ENCODE results near the gene ACOT13. TPM values are rescaled to one million over a fixed set of nuclear protein-coding genes. Genes with fewer than 3 reads are reported as not detected.

ACOT13 gene
- total RNA-seq, 1 experiment from 2014 or later: 33.5 TPM

DNA sequence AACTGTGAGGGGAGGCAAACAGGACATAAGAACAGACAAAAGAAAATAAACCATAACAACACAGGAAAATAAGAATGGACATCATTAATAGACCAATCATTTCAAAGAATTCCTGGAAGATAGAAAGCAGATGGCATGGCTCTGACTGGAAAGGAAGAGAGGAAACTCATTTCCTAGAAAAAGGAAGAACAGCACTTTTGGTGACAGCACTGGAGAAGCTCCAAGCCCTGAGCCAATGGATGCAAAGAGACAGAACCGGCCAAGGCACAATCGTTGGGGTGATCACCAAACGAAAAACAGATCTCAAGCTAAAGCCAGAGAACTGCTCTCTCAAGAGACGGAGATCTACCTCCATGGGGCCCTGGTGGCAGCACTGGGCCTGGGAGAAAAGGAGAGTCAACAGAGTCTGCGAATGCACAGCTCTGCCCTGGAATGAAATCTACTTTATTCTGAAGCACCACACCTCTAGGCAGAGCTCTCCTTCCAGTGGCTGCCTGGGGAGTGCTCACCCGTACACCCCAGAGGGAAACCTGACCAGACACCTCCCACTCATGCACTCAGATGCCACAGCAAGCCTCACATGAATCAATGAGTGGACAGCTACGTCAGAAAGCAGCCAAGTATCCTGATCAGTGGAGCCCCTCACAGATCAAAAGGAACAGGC lies 45.1 kb upstream of the ACOT13 start:
- Histone ChIP-seq H3K9ac (ENCODE audit: low read length) (no peak overlapping the region), H3K79me2 (ENCODE audit: insufficient read depth, low read length) (no peaks in the 10 kb centered on the region), H4K20me1 (ENCODE audit: insufficient read depth) (no peaks in the 10 kb centered on the region), H3K4me3 (replicated peaks in 1 of 2; ENCODE audit: low read depth in 1 of 2, low read length in 2 of 2) (no peak overlapping the region), H3K27ac (ENCODE audit: low read depth, low read length) (no peak overlapping the region), H3K9me2 (ENCODE audit: insufficient read depth) (no peaks in the 10 kb centered on the region), H3K27me3 (ENCODE audit: insufficient read depth, low read length) (no peaks in the 10 kb centered on the region), H3K4me2 (ENCODE audit: low read length) (no peak overlapping the region), H3K4me1 (ENCODE audit: control insufficient read depth in 1 of 2, insufficient read depth in 2 of 2, low read length in 2 of 2) (no peaks in the 10 kb centered on the region), H3K36me3 (ENCODE audit: control insufficient read depth in 1 of 2, insufficient read depth in 2 of 2, low read length in 2 of 2) (no peaks in the 10 kb centered on the region), H2AFZ (ENCODE audit: low read depth, low read length, poor library complexity, severe bottlenecking) (no peak overlapping the region), H3K9me3 (ENCODE audit: control insufficient read depth in 1 of 2, insufficient read depth in 1 of 2, low read depth in 1 of 2, low read length in 2 of 2) (no peaks in the 10 kb centered on the region)
- TF ChIP-seq FOSL1 (IDR thresholded peaks at IDR 0.05; ENCODE audit: low read depth): no peak
- TF ChIP-seq EZH2 (IDR thresholded peaks at IDR 0.05): no peak
- no peak for TF ChIP-seq ELF1 (IDR thresholded peaks at IDR 0.05; ENCODE audit: borderline replicate concordance, low read depth)
- no peak for TF ChIP-seq ZFX (IDR thresholded peaks at IDR 0.05)
- no peak for TF ChIP-seq JUND (IDR thresholded peaks at IDR 0.05)
- TF ChIP-seq SP1 (IDR thresholded peaks at IDR 0.05; ENCODE audit: low read depth): no peak
- TF ChIP-seq MAX (IDR thresholded peaks at IDR 0.05): no peak
- no peak for TF ChIP-seq CBX3 (IDR thresholded peaks at IDR 0.05; ENCODE audit: low read depth)
- TF ChIP-seq POLR2AphosphoS5 (IDR thresholded peaks at IDR 0.05; ENCODE audit: low read depth, low read length): no peak
- TF ChIP-seq ZNF274 (IDR thresholded peaks at IDR 0.05; ENCODE audit: low read depth, low read length): no peak
- TF ChIP-seq, protein P1, sequence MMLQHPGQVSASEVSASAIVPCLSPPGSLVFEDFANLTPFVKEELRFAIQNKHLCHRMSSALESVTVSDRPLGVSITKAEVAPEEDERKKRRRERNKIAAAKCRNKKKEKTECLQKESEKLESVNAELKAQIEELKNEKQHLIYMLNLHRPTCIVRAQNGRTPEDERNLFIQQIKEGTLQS (IDR thresholded peaks at IDR 0.05): no peak
- TF ChIP-seq RAD21 (IDR thresholded peaks at IDR 0.05; ENCODE audit: low read depth): no peak
- no peak for TF ChIP-seq SIN3A (IDR thresholded peaks at IDR 0.05; ENCODE audit: low read depth)
- no peak for TF ChIP-seq ZBTB33 (IDR thresholded peaks at IDR 0.05; ENCODE audit: extremely low read depth, insufficient replicate concordance, low read length)
- TF ChIP-seq, protein P2, sequence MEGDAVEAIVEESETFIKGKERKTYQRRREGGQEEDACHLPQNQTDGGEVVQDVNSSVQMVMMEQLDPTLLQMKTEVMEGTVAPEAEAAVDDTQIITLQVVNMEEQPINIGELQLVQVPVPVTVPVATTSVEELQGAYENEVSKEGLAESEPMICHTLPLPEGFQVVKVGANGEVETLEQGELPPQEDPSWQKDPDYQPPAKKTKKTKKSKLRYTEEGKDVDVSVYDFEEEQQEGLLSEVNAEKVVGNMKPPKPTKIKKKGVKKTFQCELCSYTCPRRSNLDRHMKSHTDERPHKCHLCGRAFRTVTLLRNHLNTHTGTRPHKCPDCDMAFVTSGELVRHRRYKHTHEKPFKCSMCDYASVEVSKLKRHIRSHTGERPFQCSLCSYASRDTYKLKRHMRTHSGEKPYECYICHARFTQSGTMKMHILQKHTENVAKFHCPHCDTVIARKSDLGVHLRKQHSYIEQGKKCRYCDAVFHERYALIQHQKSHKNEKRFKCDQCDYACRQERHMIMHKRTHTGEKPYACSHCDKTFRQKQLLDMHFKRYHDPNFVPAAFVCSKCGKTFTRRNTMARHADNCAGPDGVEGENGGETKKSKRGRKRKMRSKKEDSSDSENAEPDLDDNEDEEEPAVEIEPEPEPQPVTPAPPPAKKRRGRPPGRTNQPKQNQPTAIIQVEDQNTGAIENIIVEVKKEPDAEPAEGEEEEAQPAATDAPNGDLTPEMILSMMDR (IDR thresholded peaks at IDR 0.05 in 2 of 3, conservative IDR thresholded peaks at IDR 0.05 in 1 of 3; ENCODE audit: borderline replicate concordance in 1 of 3, insufficient read depth in 1 of 3, low read depth in 2 of 3, low read length in 2 of 3): no peak
- no peak for TF ChIP-seq TCF7L2 (IDR thresholded peaks at IDR 0.05; ENCODE audit: borderline replicate concordance, extremely low read depth, insufficient read depth, insufficient read length)
- intact Hi-C loops (cut with micrococcal nuclease): no loop called here
- ChIA-PET POLR2A (no interaction called here), RAD21 (ENCODE audit: low non-redundant PET in 1 of 2, low total read pairs in 2 of 2, uncharacterized antibody in 2 of 2, unreplicated experiment in 2 of 2) (no interaction called here), CTCF (no interaction called here)
- BruUV-seq (replicated peaks): no TSS peak
- ATAC-seq (no peak), DNase-seq (ENCODE audit: low read depth, low spot score) (no peak)
